NT2/D1 (cell line): Measurements from ENCODE around the gene CADPS2.

Experiments used
- SUZ12 ChIP-seq: IDR thresholded peaks from 2 replicates; pipeline ENCODE4 v1.6.1; 2011; ENCODE audit not compliant: insufficient read length, insufficient read depth; ENCODE audit errors: extremely low read depth
- YY1 ChIP-seq: IDR thresholded peaks from 2 replicates; pipeline ENCODE4 v1.6.1; 2011; ENCODE audit not compliant: insufficient read length, insufficient read depth

DNA sequence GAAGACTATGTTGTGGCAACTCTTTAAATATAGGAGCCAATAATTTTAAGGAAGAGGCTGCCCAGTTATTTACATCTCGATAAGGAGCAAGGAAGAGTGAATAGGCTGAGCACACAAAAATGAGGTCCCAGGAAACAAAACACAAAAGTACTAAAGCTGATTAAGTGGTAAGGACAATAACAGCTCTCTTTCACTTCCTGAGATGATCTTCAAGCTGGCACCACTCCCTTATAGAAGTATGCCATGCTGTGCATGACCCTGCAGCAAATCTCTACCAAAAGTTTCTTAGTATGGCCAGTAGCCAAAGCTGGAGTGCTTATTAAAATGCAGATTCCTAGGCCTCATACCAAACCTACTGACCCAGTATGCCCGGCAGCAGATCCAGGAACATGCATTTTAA, 39.7 kb downstream of the CADPS2 start:
- no peak for TF ChIP-seq SUZ12
- no peak for TF ChIP-seq YY1
